ENCODE measurements around the gene AGPAT2. TPM values are rescaled to one million over a fixed set of nuclear protein-coding genes. Genes with fewer than 3 reads are reported as not detected.
A peak's percentile ranks its signal among the peaks of the same experiment; 100 is the strongest.

Gene AGPAT2
- total RNA-seq, 2 experiments from 2014 or later: 3.6 to 4.0 TPM

- Mint-ChIP-seq H3K27ac (no peak overlapping the region), H3K36me3 (ENCODE audit: low read depth) (no peaks in the 10 kb centered on the region), H3K9me3 (no peaks in the 10 kb centered on the region), H3K27me3 (peaks cover 6% of the 10 kb centered on the region), H3K4me1 (ENCODE audit: low read depth) (no peaks in the 10 kb centered on the region), H3K4me3 (no peak overlapping the region)
- Histone ChIP-seq H3K27me3 (ENCODE audit: control insufficient read depth in 1 of 2, insufficient read depth in 2 of 2, low read length in 2 of 2) (peaks cover 2 to 3% of the 10 kb centered on the region in 2 experiments), H3K36me3 (ENCODE audit: insufficient read depth, low read length) (no peaks in the 10 kb centered on the region), H3K27ac (ENCODE audit: low read depth in 1 of 2, low read length in 2 of 2) (no peak overlapping the region), H3K4me3 (ENCODE audit: low read length) (no peak overlapping the region), H3K9me3 (ENCODE audit: control insufficient read depth in 1 of 2, insufficient read depth in 1 of 2, low read length in 2 of 2) (peaks cover 0 to 8% of the 10 kb centered on the region in 2 experiments), H3K4me1 (ENCODE audit: insufficient read depth, low read length) (peaks cover 21% of the 10 kb centered on the region)
- ATAC-seq (ENCODE audit: poor library complexity): no peak
- intact Hi-C loops (cut with DNase I, micrococcal nuclease): no loop called here
- TF ChIP-seq, protein P1, sequence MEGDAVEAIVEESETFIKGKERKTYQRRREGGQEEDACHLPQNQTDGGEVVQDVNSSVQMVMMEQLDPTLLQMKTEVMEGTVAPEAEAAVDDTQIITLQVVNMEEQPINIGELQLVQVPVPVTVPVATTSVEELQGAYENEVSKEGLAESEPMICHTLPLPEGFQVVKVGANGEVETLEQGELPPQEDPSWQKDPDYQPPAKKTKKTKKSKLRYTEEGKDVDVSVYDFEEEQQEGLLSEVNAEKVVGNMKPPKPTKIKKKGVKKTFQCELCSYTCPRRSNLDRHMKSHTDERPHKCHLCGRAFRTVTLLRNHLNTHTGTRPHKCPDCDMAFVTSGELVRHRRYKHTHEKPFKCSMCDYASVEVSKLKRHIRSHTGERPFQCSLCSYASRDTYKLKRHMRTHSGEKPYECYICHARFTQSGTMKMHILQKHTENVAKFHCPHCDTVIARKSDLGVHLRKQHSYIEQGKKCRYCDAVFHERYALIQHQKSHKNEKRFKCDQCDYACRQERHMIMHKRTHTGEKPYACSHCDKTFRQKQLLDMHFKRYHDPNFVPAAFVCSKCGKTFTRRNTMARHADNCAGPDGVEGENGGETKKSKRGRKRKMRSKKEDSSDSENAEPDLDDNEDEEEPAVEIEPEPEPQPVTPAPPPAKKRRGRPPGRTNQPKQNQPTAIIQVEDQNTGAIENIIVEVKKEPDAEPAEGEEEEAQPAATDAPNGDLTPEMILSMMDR (IDR thresholded peaks at IDR 0.05): no peak
- DNase-seq: no peak
- ChIA-PET POLR2A (interaction anchor here (0.9 kb wide), 1 partner anchor 38 kb away, joined by 3 read pairs; no protein-coding TSS in a partner anchor), CTCF (no interaction called here)
Measured at GRCh38 chr9:136690104-136690805, 3.0 kb upstream of the AGPAT2 start.

- DNase-seq (no peak), ATAC-seq (ENCODE audit: poor library complexity) (no peak)
- Mint-ChIP-seq H3K9me3 (no peaks in the 10 kb centered on the region), H3K4me3 (peak overlapping the region; percentile 81), H3K27me3 (peaks cover 6% of the 10 kb centered on the region), H3K4me1 (ENCODE audit: low read depth) (no peaks in the 10 kb centered on the region), H3K36me3 (ENCODE audit: low read depth) (no peaks in the 10 kb centered on the region), H3K27ac (no peak overlapping the region)
- Histone ChIP-seq H3K4me1 (ENCODE audit: insufficient read depth, low read length) (peaks cover 27% of the 10 kb centered on the region), H3K4me3 (ENCODE audit: low read length) (no peak overlapping the region), H3K27ac (ENCODE audit: low read depth in 1 of 2, low read length in 2 of 2) (no peak overlapping the region), H3K9me3 (ENCODE audit: control insufficient read depth in 1 of 2, insufficient read depth in 1 of 2, low read length in 2 of 2) (peaks cover 0 to 8% of the 10 kb centered on the region in 2 experiments), H3K36me3 (ENCODE audit: insufficient read depth, low read length) (no peaks in the 10 kb centered on the region), H3K27me3 (ENCODE audit: control insufficient read depth in 1 of 2, insufficient read depth in 2 of 2, low read length in 2 of 2) (no peaks in the 10 kb centered on the region)
- ChIA-PET CTCF (no interaction called here), POLR2A (no interaction called here)
- TF ChIP-seq, protein P1 (IDR thresholded peaks at IDR 0.05): no peak
- intact Hi-C loops (cut with DNase I, micrococcal nuclease): no loop called here
Measured at GRCh38 chr9:136689108-136689460, 1.8 kb upstream of the AGPAT2 start.

DNA sequence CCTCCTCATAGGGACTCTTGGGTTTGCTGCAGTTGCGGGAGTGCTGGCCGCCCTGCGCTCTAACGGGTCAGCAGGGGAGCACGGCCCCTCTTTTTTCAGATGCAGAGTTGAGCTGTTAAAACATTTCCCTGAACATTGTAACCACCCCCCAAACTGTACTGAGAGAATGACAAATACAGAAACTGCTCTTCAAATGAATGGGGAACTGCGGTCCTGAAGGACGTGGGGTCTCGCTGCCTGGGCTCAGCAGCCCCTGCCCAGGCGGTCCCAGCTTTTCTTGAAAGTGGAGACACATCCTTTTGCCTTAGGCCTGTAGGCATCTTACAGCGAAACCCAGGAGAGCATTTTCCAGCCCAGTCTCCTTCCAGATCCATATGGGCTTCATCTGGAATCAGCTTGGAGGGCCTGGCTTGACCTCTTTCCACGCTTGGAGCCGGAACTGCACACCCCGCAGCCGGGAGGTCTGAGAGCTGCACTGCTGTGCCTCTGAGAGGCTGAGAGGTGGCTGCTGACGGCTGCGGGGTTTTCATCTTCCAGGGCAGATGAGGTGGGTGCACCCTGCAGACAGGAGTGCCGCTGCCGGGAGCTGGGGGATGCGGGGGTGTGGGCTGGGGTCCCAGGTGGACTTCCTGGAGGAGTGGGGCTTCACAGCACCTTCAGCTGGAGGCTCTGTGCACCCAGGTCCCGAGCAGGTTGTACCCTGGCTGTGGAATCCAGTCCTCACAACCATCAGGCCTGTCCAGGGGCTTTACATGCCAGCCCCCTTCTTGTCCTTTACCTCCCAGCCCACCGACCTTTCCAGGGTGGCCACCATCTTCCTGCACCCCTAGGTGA, 1.2 kb upstream of the AGPAT2 start:
- DNase-seq: no peak
- Mint-ChIP-seq H3K4me1 (ENCODE audit: low read depth) (no peaks in the 10 kb centered on the region), H3K27me3 (peaks cover 6% of the 10 kb centered on the region), H3K9me3 (no peaks in the 10 kb centered on the region), H3K4me3 (peak overlapping the region; percentile 81), H3K36me3 (ENCODE audit: low read depth) (no peaks in the 10 kb centered on the region), H3K27ac (no peak overlapping the region)
- ChIA-PET POLR2A (no interaction called here), CTCF (no interaction called here)
- Histone ChIP-seq H3K36me3 (ENCODE audit: insufficient read depth, low read length) (no peaks in the 10 kb centered on the region), H3K4me3 (ENCODE audit: low read length) (no peak overlapping the region), H3K27ac (ENCODE audit: low read depth in 1 of 2, low read length in 2 of 2) (no peak overlapping the region), H3K27me3 (ENCODE audit: control insufficient read depth in 1 of 2, insufficient read depth in 2 of 2, low read length in 2 of 2) (no peaks in the 10 kb centered on the region), H3K9me3 (ENCODE audit: control insufficient read depth in 1 of 2, insufficient read depth in 1 of 2, low read length in 2 of 2) (peaks cover 0 to 8% of the 10 kb centered on the region in 2 experiments), H3K4me1 (ENCODE audit: insufficient read depth, low read length) (peaks cover 27% of the 10 kb centered on the region)
- intact Hi-C loops (cut with DNase I, micrococcal nuclease): no loop called here
- ATAC-seq (ENCODE audit: poor library complexity): no peak
- TF ChIP-seq, protein P1 (IDR thresholded peaks at IDR 0.05): no peak

Measured in CD4-positive, alpha-beta T cell (primary cell).